ENCODE measurements around the gene IRS4. TPM values are rescaled to one million over a fixed set of nuclear protein-coding genes. Genes with fewer than 3 reads are reported as not detected.

The IRS4 gene
- total RNA-seq, 4 donors from 2014 or later, result 2.7 to 11.9 (median 10.5) TPM

DNA sequence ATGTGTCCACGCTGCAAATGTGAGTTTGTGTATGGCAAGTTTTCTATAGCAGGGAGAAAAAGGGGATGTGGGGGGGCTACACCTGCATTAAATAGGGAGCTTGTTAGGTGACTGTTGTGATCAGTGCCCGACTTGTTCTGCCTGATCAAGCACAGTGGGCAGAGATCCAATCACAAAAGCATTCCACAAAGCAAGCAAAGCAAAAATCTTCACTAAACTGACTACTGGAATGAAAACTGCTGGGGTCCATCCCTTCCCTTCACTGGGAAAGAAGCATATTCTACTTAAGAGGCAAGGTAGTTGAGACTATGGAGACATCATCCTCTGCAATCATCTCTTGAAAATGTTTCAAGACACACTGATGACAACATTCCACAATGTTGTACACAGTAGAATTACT is 5.2 kb downstream of the IRS4 start:
- TF ChIP-seq, protein P1, sequence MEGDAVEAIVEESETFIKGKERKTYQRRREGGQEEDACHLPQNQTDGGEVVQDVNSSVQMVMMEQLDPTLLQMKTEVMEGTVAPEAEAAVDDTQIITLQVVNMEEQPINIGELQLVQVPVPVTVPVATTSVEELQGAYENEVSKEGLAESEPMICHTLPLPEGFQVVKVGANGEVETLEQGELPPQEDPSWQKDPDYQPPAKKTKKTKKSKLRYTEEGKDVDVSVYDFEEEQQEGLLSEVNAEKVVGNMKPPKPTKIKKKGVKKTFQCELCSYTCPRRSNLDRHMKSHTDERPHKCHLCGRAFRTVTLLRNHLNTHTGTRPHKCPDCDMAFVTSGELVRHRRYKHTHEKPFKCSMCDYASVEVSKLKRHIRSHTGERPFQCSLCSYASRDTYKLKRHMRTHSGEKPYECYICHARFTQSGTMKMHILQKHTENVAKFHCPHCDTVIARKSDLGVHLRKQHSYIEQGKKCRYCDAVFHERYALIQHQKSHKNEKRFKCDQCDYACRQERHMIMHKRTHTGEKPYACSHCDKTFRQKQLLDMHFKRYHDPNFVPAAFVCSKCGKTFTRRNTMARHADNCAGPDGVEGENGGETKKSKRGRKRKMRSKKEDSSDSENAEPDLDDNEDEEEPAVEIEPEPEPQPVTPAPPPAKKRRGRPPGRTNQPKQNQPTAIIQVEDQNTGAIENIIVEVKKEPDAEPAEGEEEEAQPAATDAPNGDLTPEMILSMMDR (IDR thresholded peaks at IDR 0.05), result no peak
- no peak for TF ChIP-seq POLR2A (IDR thresholded peaks at IDR 0.05)
- Histone ChIP-seq H3K4me3 (replicated peaks in 1 of 3) (no peak overlapping the region), H3K36me3 (no peaks in the 10 kb centered on the region), H3K9me3 (no peaks in the 10 kb centered on the region), H3K27me3 (no peaks in the 10 kb centered on the region), H3K4me1 (peaks cover 0 to 2% of the 10 kb centered on the region in 2 donors), H3K27ac (no peak overlapping the region)
- peak; percentile 30 to 44 for DNase-seq
- intact Hi-C loops (cut with DNase I), result no loop called here
- 7 to 31% methylated on average over 2 of the region's 2 CpGs for WGBS, 2 donors

DNA sequence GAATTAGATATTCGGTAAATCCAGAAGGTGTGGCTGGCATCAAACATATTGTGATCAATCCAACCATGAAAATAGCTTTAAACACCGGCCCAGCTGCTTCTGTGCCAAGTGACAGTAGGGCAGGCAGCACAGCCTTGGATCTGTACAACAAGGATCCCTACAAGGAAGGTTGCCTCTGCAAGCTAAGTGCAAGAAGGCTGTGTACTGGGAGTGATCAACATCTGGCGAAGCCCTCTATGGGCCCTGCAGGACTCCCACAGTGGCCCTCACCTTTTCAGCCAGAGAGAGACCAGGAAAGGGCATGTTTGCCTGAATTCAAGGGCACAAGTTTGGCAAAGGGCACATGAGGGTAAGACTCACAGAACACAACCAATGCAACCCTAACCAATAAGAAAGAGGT is 9.6 kb downstream of the IRS4 start:
- DNase-seq, result no peak
- no peak overlapping the region for H3K4me3 ChIP-seq (replicated peaks in 1 of 3)
- no peak for TF ChIP-seq POLR2A (IDR thresholded peaks at IDR 0.05)
- TF ChIP-seq, protein P1 (IDR thresholded peaks at IDR 0.05), result no peak
- H3K9me3 ChIP-seq, result no peaks in the 10 kb centered on the region
- H3K27ac ChIP-seq, result no peak overlapping the region
- WGBS, 2 donors, result 47 to 80% methylated on average over 2 to 3 of the region's 3 CpGs
- peaks cover 0 to 2% of the 10 kb centered on the region in 2 donors for H3K4me1 ChIP-seq
- no peaks in the 10 kb centered on the region for H3K36me3 ChIP-seq
- H3K27me3 ChIP-seq, result no peaks in the 10 kb centered on the region
- intact Hi-C loops (cut with DNase I), result no loop called here

DNA sequence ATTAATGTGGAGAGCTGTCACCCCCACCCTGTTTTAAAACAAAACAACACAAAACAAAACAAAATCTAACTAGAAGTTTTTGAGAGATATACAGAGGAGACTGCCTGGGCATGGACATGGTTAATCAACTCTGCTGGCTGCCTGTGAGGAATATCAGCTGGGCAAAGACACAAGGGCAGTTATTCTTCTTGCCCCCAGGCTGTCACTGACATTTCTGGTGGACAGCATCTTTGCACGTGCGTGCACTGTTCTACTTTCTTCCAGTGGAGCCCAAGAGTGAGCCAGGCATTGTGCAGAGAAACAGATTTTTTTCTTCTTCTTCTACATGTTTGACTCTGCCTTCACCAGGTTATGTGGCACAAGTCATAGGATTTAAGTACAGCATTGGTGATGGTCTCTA is 13.8 kb downstream of the IRS4 start:
- TF ChIP-seq, protein P1 (IDR thresholded peaks at IDR 0.05), result no peak
- TF ChIP-seq POLR2A (IDR thresholded peaks at IDR 0.05), result no peak
- Histone ChIP-seq H3K9me3 (no peaks in the 10 kb centered on the region), H3K36me3 (no peaks in the 10 kb centered on the region), H3K4me1 (no peaks in the 10 kb centered on the region), H3K27ac (no peak overlapping the region), H3K27me3 (no peaks in the 10 kb centered on the region), H3K4me3 (replicated peaks in 1 of 3) (no peak overlapping the region)
- intact Hi-C loops (cut with DNase I), result no loop called here
- DNase-seq, result no peak
- WGBS, 2 donors, result 60 to 91% methylated on average over 2 of the region's 2 CpGs

DNA sequence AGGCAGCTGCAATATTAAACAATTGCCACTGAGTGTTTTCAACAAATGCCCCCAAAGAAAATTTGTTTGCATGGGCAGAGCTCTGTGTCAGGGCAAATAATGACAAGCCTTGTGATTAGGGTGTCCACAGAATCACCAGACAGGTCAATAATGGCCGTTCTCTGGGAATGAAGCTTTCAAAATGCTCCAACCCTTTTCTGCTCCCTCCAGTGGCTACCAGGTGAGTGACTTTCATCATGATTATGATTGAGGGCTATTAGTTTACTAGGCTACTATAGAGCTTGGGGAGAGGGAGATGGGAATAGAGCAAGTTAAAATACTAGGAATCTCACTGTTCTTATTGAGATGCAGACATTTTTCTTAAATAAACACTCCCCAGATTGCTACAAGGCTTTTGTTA is 23.5 kb downstream of the IRS4 start:
- H3K27me3 ChIP-seq, result no peaks in the 10 kb centered on the region
- TF ChIP-seq POLR2A (IDR thresholded peaks at IDR 0.05), result no peak
- TF ChIP-seq, protein P1 (IDR thresholded peaks at IDR 0.05), result no peak
- H3K9me3 ChIP-seq, result no peaks in the 10 kb centered on the region
- intact Hi-C loops (cut with DNase I), result no loop called here
- DNase-seq, result no peak
- 88 to 100% methylated on average over 1 of the region's 1 CpG for WGBS, 2 donors
- no peaks in the 10 kb centered on the region for H3K4me1 ChIP-seq
- no peaks in the 10 kb centered on the region for H3K36me3 ChIP-seq
- H3K27ac ChIP-seq, result no peak overlapping the region
- H3K4me3 ChIP-seq (replicated peaks in 1 of 3), result no peak overlapping the region

DNA sequence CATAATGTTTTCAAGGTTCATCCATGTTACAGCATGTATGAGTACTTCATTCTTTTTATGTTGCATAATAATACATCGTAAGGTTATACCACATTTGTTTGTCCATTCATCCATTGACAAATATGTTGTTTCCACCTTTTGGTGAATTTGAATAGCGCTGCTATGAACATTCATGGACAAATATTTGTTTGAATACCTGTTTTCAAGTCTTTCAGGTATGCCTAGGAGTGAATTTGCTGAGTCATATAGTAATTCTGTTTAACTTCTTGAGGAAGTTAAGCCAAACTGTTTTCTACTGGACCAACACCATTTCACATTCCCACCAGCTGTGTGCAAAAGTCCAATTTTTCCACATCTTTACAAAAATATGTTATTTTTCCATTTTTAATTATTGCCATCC is 31.5 kb downstream of the IRS4 start:
- no peak for TF ChIP-seq POLR2A (IDR thresholded peaks at IDR 0.05)
- TF ChIP-seq, protein P1 (IDR thresholded peaks at IDR 0.05), result no peak
- H3K27me3 ChIP-seq, result no peaks in the 10 kb centered on the region
- H3K4me3 ChIP-seq (replicated peaks in 1 of 3), result no peak overlapping the region
- DNase-seq, result no peak
- no peaks in the 10 kb centered on the region for H3K9me3 ChIP-seq
- 91 to 94% methylated on average over 2 of the region's 2 CpGs for WGBS, 2 donors
- intact Hi-C loops (cut with DNase I), result no loop called here
- no peak overlapping the region for H3K27ac ChIP-seq
- no peaks in the 10 kb centered on the region for H3K36me3 ChIP-seq
- H3K4me1 ChIP-seq, result no peaks in the 10 kb centered on the region
